ENCODE data around the gene CNIH3. TPM values are rescaled to one million over a fixed set of nuclear protein-coding genes. Genes with fewer than 3 reads are reported as not detected.

CNIH3 gene
- total RNA-seq, 1 experiment from 2014 or later = 3.4 TPM

DNA sequence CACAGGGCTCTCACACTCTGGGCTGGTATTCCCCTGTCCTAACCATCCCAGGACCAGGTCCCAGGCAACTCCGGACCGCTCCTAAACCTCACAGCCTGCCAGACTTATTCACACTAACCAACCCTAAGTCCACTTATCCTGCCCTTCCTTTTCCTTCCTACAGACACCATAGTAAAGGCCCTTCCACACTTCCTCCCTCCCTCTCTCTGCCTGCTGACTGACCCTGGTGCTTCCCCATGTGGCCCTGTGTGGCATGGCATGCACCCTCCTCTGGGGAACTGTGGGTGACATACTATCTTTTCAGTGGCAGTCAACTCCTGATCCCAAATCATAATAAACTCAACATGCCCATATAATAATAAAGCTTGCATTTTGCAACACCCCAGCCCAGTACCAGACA is 158.3 kb downstream of the CNIH3 start:
- Mint-ChIP-seq H3K4me1 (ENCODE audit: insufficient read depth, unreplicated experiment) (peaks cover 8% of the 10 kb centered on the region), H3K4me3 (ENCODE audit: unreplicated experiment) (no peak overlapping the region), H3K27ac (ENCODE audit: low read depth, unreplicated experiment) (no peak overlapping the region), H3K9me3 (ENCODE audit: unreplicated experiment) (no peaks in the 10 kb centered on the region), H3K36me3 (ENCODE audit: insufficient read depth, unreplicated experiment) (no peaks in the 10 kb centered on the region), H3K27me3 (ENCODE audit: insufficient read depth, unreplicated experiment) (no peaks in the 10 kb centered on the region)
- POLR2A ChIA-PET = no interaction called here
- intact Hi-C loops (cut with micrococcal nuclease) = no loop called here
- CTCF ChIA-PET = interaction anchor here (0.7 to 1.1 kb wide), 2 partner anchors 52 to 55 kb away, joined by 3 read pairs; no protein-coding TSS in a partner anchor
- peak; percentile 17 for DNase-seq (ENCODE audit: unreplicated experiment)
- TF ChIP-seq, protein P1, sequence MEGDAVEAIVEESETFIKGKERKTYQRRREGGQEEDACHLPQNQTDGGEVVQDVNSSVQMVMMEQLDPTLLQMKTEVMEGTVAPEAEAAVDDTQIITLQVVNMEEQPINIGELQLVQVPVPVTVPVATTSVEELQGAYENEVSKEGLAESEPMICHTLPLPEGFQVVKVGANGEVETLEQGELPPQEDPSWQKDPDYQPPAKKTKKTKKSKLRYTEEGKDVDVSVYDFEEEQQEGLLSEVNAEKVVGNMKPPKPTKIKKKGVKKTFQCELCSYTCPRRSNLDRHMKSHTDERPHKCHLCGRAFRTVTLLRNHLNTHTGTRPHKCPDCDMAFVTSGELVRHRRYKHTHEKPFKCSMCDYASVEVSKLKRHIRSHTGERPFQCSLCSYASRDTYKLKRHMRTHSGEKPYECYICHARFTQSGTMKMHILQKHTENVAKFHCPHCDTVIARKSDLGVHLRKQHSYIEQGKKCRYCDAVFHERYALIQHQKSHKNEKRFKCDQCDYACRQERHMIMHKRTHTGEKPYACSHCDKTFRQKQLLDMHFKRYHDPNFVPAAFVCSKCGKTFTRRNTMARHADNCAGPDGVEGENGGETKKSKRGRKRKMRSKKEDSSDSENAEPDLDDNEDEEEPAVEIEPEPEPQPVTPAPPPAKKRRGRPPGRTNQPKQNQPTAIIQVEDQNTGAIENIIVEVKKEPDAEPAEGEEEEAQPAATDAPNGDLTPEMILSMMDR (IDR thresholded peaks at IDR 0.05; ENCODE audit: unreplicated experiment) = peak; percentile 30
- no TSS peak for BruUV-seq (replicated peaks)

DNA sequence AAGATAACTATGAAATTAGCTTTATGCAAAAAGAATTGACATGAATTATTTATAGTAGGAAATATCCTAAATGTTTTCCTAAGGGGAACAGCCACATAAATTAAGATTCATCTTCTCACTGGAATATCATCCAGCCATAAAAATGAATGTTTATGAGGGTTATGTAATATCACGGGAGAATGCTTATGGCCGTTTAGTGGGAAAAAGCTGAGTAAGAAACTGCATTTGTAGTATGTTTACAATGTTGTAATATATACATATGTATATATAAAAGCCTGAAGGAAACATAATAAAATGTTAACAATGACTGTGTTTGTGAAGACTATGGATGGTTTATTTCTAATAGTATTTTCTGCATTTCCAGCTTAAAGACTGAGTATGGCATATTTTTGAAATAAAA is 161.1 kb downstream of the CNIH3 start:
- TF ChIP-seq, protein P1 (IDR thresholded peaks at IDR 0.05; ENCODE audit: unreplicated experiment) = no peak
- ChIA-PET POLR2A (interaction anchor here (1.5 kb wide), 1 partner anchor 74 kb away, joined by 4 read pairs; no protein-coding TSS in a partner anchor), CTCF (interaction anchor here (0.5 to 2.1 kb wide), 7 partner anchors 74 to 1695 kb away, joined by 3 to 10 read pairs (median 4); no protein-coding TSS in a partner anchor)
- DNase-seq (ENCODE audit: unreplicated experiment) = no peak
- intact Hi-C loops (cut with micrococcal nuclease) = loop anchor here (5.0 kb wide), 1 partner anchor 315 kb away; no protein-coding TSS in a partner anchor
- H3K4me1 Mint-ChIP-seq (ENCODE audit: insufficient read depth, unreplicated experiment) = no peaks in the 10 kb centered on the region
- no peak overlapping the region for H3K4me3 Mint-ChIP-seq (ENCODE audit: unreplicated experiment)
- H3K27ac Mint-ChIP-seq (ENCODE audit: low read depth, unreplicated experiment) = no peak overlapping the region
- H3K36me3 Mint-ChIP-seq (ENCODE audit: insufficient read depth, unreplicated experiment) = no peaks in the 10 kb centered on the region
- no TSS peak for BruUV-seq (replicated peaks)
- no peaks in the 10 kb centered on the region for H3K27me3 Mint-ChIP-seq (ENCODE audit: insufficient read depth, unreplicated experiment)
- H3K9me3 Mint-ChIP-seq (ENCODE audit: unreplicated experiment) = no peaks in the 10 kb centered on the region

GRCh38 chr1:224779536-224779935 is 163.4 kb downstream of the CNIH3 start:
- intact Hi-C loops (cut with micrococcal nuclease) = loop anchor here (5.0 kb wide), 1 partner anchor 313 kb away; no protein-coding TSS in a partner anchor

DNA sequence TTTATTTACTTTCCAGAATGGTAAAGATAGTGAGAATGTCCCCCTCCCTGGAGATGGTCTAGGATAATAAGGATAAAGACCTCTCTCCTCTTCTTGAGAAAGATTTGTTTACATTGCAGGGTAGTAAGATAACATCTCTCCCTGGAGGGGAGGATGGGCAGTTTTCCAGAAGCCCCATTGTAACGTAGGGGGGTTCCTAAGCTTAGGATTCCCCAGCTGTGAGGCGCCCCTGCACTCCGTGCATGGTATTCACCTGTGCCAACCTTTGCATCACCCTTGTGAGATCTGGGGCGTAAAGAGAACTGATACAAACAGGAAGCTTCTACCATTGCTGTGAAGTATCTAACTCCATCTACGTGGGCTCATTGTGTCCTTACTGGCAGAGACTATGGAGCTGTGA is 164.6 kb downstream of the CNIH3 start:
- TF ChIP-seq, protein P1 (IDR thresholded peaks at IDR 0.05; ENCODE audit: unreplicated experiment) = no peak
- H3K4me3 Mint-ChIP-seq (ENCODE audit: unreplicated experiment) = no peak overlapping the region
- intact Hi-C loops (cut with micrococcal nuclease) = no loop called here
- POLR2A ChIA-PET = no interaction called here
- no peaks in the 10 kb centered on the region for H3K9me3 Mint-ChIP-seq (ENCODE audit: unreplicated experiment)
- peaks cover 11% of the 10 kb centered on the region for H3K4me1 Mint-ChIP-seq (ENCODE audit: insufficient read depth, unreplicated experiment)
- H3K36me3 Mint-ChIP-seq (ENCODE audit: insufficient read depth, unreplicated experiment) = no peaks in the 10 kb centered on the region
- no peaks in the 10 kb centered on the region for H3K27me3 Mint-ChIP-seq (ENCODE audit: insufficient read depth, unreplicated experiment)
- DNase-seq (ENCODE audit: unreplicated experiment) = no peak
- BruUV-seq (replicated peaks) = no TSS peak
- H3K27ac Mint-ChIP-seq (ENCODE audit: low read depth, unreplicated experiment) = no peak overlapping the region
- CTCF ChIA-PET = interaction anchor here (0.9 to 1.9 kb wide), 3 partner anchors 71 to 267 kb away, joined by 3 to 11 read pairs (median 5); no protein-coding TSS in a partner anchor

More at GRCh38 chr1:224779536-224779935, 163.4 kb downstream of the CNIH3 start:
- H3K9me3 Mint-ChIP-seq (ENCODE audit: unreplicated experiment) = no peaks in the 10 kb centered on the region
- CTCF ChIA-PET = interaction anchor here (1.2 kb wide), 1 partner anchor 9 kb away, joined by 3 read pairs; no protein-coding TSS in a partner anchor
- H3K4me3 Mint-ChIP-seq (ENCODE audit: unreplicated experiment) = no peak overlapping the region
- no TSS peak for BruUV-seq (replicated peaks)
- DNase-seq (ENCODE audit: unreplicated experiment) = no peak
- POLR2A ChIA-PET = no interaction called here
- H3K27me3 Mint-ChIP-seq (ENCODE audit: insufficient read depth, unreplicated experiment) = no peaks in the 10 kb centered on the region
- H3K36me3 Mint-ChIP-seq (ENCODE audit: insufficient read depth, unreplicated experiment) = no peaks in the 10 kb centered on the region
- H3K27ac Mint-ChIP-seq (ENCODE audit: low read depth, unreplicated experiment) = no peak overlapping the region
- H3K4me1 Mint-ChIP-seq (ENCODE audit: insufficient read depth, unreplicated experiment) = peaks cover 8% of the 10 kb centered on the region
- TF ChIP-seq, protein P1 (IDR thresholded peaks at IDR 0.05; ENCODE audit: unreplicated experiment) = no peak

Measured in MCF 10A (cell line).